Ascending aorta (tissue), 2 donors: Measurements from ENCODE around the gene LDHAL6B. TPM values are rescaled to one million over a fixed set of nuclear protein-coding genes. Genes with fewer than 3 reads are reported as not detected.

ENCODE experiments used
- DNase-seq, 2 donors: peaks; one replicate each; pipeline ENCODE4 v3.0.0-alpha.2; 2019; ENCODE audit warnings: low spot score in 2 of 2
- H3K27ac ChIP-seq, 2 donors: fragments of 200-600 bp; sonication (generic); one replicate each; pipeline ENCODE4 v1.5.1; 2016 to 2017; ENCODE audit warnings: mild to moderate bottlenecking in 1 of 2
- H3K27me3 ChIP-seq: fragments of 200-600 bp; sonication (generic); one replicate; pipeline ENCODE4 v1.5.1; 2017
- H3K36me3 ChIP-seq, 2 donors: fragments of 200-600 bp; sonication (generic); one replicate each; pipeline ENCODE4 v1.5.1; 2016
- H3K4me1 ChIP-seq, 2 donors: fragments of 200-600 bp; sonication (generic); one replicate each; pipeline ENCODE4 v1.5.1; 2016 to 2017; ENCODE audit warnings: mild to moderate bottlenecking in 1 of 2
- H3K4me3 ChIP-seq, 2 donors: fragments of 200-600 bp; sonication (generic); one replicate each; pipeline ENCODE4 v1.5.1; 2016 to 2017; ENCODE audit warnings: mild to moderate bottlenecking in 1 of 2
- H3K9me3 ChIP-seq, 2 donors: fragments of 200-600 bp; sonication (generic); one replicate each; pipeline ENCODE4 v1.5.1; 2016
- CTCF ChIP-seq, 3 experiments: fragments of 200-600 bp in 2 of 3; fragments of 450-650 bp in 1 of 3; sonication (generic) in 2 of 3; IDR thresholded peaks; one replicate each; pipeline ENCODE4 v1.5.1; 2016 to 2019; ENCODE audit warnings: antibody characterized with exemption in 3 of 3, mild to moderate bottlenecking in 1 of 3, moderate library complexity in 1 of 3
- intact Hi-C: fragments of 100-400 bp; cut with DNase I; formaldehyde crosslinking; loops from one replicate; pipeline ENCODE4 v1.15.1; 2023
- total RNA-seq: library from RNA; depleted of rRNA; stranded (reverse); fragments of >200 nt; gene quantifications from one replicate; pipeline ENCODE4 v1.1.0, GENCODE V29; 2016

LDHAL6B gene
- total RNA-seq, 1 donor from 2014 or later, result not detected

GRCh38 chr15:59168536-59168935 lies 38.1 kb upstream of the LDHAL6B start:
- H3K27me3 ChIP-seq, result no peaks in the 10 kb centered on the region
- no peak for DNase-seq
- intact Hi-C loops, result loop anchor here (5.0 kb wide), 4 partner anchors 64 to 181 kb away; partner anchors contain the start of gene RNF111
- no peak overlapping the region for H3K4me3 ChIP-seq
- no peaks in the 10 kb centered on the region for H3K9me3 ChIP-seq
- peak overlapping the region; percentile 92 to 97 for H3K27ac ChIP-seq
- peaks cover 10 to 17% of the 10 kb centered on the region in 2 donors for H3K36me3 ChIP-seq
- TF ChIP-seq CTCF (IDR thresholded peaks at IDR 0.05), result no peak
- peaks cover 13 to 61% of the 10 kb centered on the region in 2 donors for H3K4me1 ChIP-seq

GRCh38 chr15:59169251-59169708 lies 37.4 kb upstream of the LDHAL6B start:
- no peak for TF ChIP-seq CTCF (IDR thresholded peaks at IDR 0.05)
- intact Hi-C loops, result loop anchor here (5.0 kb wide), 4 partner anchors 63 to 182 kb away; partner anchors contain the start of gene RNF111
- H3K4me1 ChIP-seq, result peaks cover 13 to 61% of the 10 kb centered on the region in 2 donors
- H3K27me3 ChIP-seq, result no peaks in the 10 kb centered on the region
- DNase-seq, result peak in 1 of 2 donors; percentile 74
- H3K36me3 ChIP-seq, result peaks cover 14 to 23% of the 10 kb centered on the region in 2 donors
- no peaks in the 10 kb centered on the region for H3K9me3 ChIP-seq
- H3K27ac ChIP-seq, result peak overlapping the region; percentile 92 to 97
- H3K4me3 ChIP-seq, result no peak overlapping the region

- Histone ChIP-seq H3K36me3 (peaks cover 14 to 20% of the 10 kb centered on the region in 2 donors), H3K4me1 (peaks cover 12 to 55% of the 10 kb centered on the region in 2 donors), H3K27ac (peak overlapping the region; percentile 92 to 97), H3K9me3 (no peaks in the 10 kb centered on the region), H3K4me3 (no peak overlapping the region), H3K27me3 (no peaks in the 10 kb centered on the region)
- DNase-seq, result peak; percentile 84 to 91
- intact Hi-C loops, result loop anchor here (2.0 kb wide), 2 partner anchors 202 to 266 kb away; partner anchors contain the start of gene MYO1E
- TF ChIP-seq CTCF (IDR thresholded peaks at IDR 0.05), result no peak
Measured at GRCh38 chr15:59170295-59171066, 36.2 kb upstream of the LDHAL6B start.

GRCh38 chr15:59171067-59171397 lies 35.6 kb upstream of the LDHAL6B start:
- no peak for TF ChIP-seq CTCF (IDR thresholded peaks at IDR 0.05)
- no peaks in the 10 kb centered on the region for H3K9me3 ChIP-seq
- H3K27me3 ChIP-seq, result no peaks in the 10 kb centered on the region
- no peak for DNase-seq
- peak overlapping the region; percentile 92 to 97 for H3K27ac ChIP-seq
- no peak overlapping the region for H3K4me3 ChIP-seq
- intact Hi-C loops, result loop anchor here (2.0 kb wide), 2 partner anchors 202 to 266 kb away; partner anchors contain the start of gene MYO1E
- peaks cover 10 to 51% of the 10 kb centered on the region in 2 donors for H3K4me1 ChIP-seq
- peaks cover 14 to 20% of the 10 kb centered on the region in 2 donors for H3K36me3 ChIP-seq

GRCh38 chr15:59172289-59172901 lies 34.2 kb upstream of the LDHAL6B start:
- Histone ChIP-seq H3K27me3 (no peaks in the 10 kb centered on the region), H3K36me3 (peaks cover 17 to 33% of the 10 kb centered on the region in 2 donors), H3K9me3 (no peaks in the 10 kb centered on the region), H3K4me3 (no peak overlapping the region), H3K27ac (peak overlapping the region in 1 of 2 donors; percentile 92), H3K4me1 (peaks cover 10 to 39% of the 10 kb centered on the region in 2 donors)
- DNase-seq, result no peak
- intact Hi-C loops, result no loop called here
- no peak for TF ChIP-seq CTCF (IDR thresholded peaks at IDR 0.05)
